HFFc6 (cell line): ENCODE measurements around the gene F2. TPM values are rescaled to one million over a fixed set of nuclear protein-coding genes. Genes with fewer than 3 reads are reported as not detected.

Source experiments
- DNase-seq: peaks from one replicate; pipeline ENCODE4 v3.0.0-alpha.2; 2018
- H3K27ac Mint-ChIP-seq: 2 replicates; pipeline ENCODE4 v1.8.0; 2020; ENCODE audit warnings: mild to moderate bottlenecking, mixed read lengths
- H3K27me3 Mint-ChIP-seq: 2 replicates; pipeline ENCODE4 v1.8.0; 2021; ENCODE audit warnings: mild to moderate bottlenecking, moderate library complexity, mixed read lengths; ENCODE audit not compliant: insufficient read depth
- H3K36me3 Mint-ChIP-seq: 2 replicates; pipeline ENCODE4 v1.8.0; 2021; ENCODE audit warnings: low read depth, mixed read lengths
- H3K4me1 Mint-ChIP-seq: 2 replicates; pipeline ENCODE4 v1.8.0; 2020; ENCODE audit warnings: low read depth, mixed read lengths
- H3K4me3 Mint-ChIP-seq: 2 replicates; pipeline ENCODE4 v1.8.0; 2020; ENCODE audit warnings: mild to moderate bottlenecking, moderate library complexity, mixed read lengths
- H3K9me3 Mint-ChIP-seq: 2 replicates; pipeline ENCODE4 v1.8.0; 2020; ENCODE audit warnings: mild to moderate bottlenecking, mixed read lengths
- CTCF ChIP-seq: fragments of 200-600 bp; sonication (generic); IDR thresholded peaks from 2 replicates; pipeline ENCODE4 v1.5.0; 2021; ENCODE audit warnings: antibody characterized with exemption, mild to moderate bottlenecking
- microRNA-seq: library from miRNA; unstranded; fragments of <30 nt; microRNA quantifications from one replicate; pipeline ENCODE4, GENCODE V29; 2019
- total RNA-seq, 6 experiments: library from RNA; stranded (reverse); fragmentation: NEBNext Ultra II Directional; extraction: Animal tissue kit (Norgen Biotek cat#: 25700); gene quantifications; 2 replicates in 1 of 6; 3 replicates in 5 of 6; pipeline ENCODE4 v1.2.3, GENCODE V29; 2021

The F2 gene
- total RNA-seq, 6 experiments from 2014 or later, result not detected

- Mint-ChIP-seq H3K27me3 (peaks cover 2% of the 10 kb centered on the region; the same call in 1 of the 2 replicates), H3K4me3 (no peak overlapping the region), H3K27ac (no peak overlapping the region), H3K4me1 (no peaks in the 10 kb centered on the region), H3K9me3 (no peaks in the 10 kb centered on the region), H3K36me3 (peaks cover 30% of the 10 kb centered on the region)
- TF ChIP-seq CTCF, result no peak
- DNase-seq, result no peak
Measured at GRCh38 chr11:46766656-46767055, 47.6 kb downstream of the F2 start.

GRCh38 chr11:46769636-46770221, 50.7 kb downstream of the F2 start:
- no peaks in the 10 kb centered on the region for H3K9me3 Mint-ChIP-seq
- peaks cover 11% of the 10 kb centered on the region for H3K4me1 Mint-ChIP-seq
- no peak for TF ChIP-seq CTCF
- no peak for DNase-seq
- no peak overlapping the region for H3K27ac Mint-ChIP-seq
- H3K4me3 Mint-ChIP-seq, result no peak overlapping the region
- peaks cover 2% of the 10 kb centered on the region; the same call in 1 of the 2 replicates for H3K27me3 Mint-ChIP-seq
- H3K36me3 Mint-ChIP-seq, result peaks cover 22% of the 10 kb centered on the region

GRCh38 chr11:46776878-46777277, 57.9 kb downstream of the F2 start:
- peaks cover 11% of the 10 kb centered on the region for H3K4me1 Mint-ChIP-seq
- H3K27ac Mint-ChIP-seq, result no peak overlapping the region
- DNase-seq, result no peak
- H3K36me3 Mint-ChIP-seq, result peaks cover 45% of the 10 kb centered on the region
- no peak overlapping the region for H3K4me3 Mint-ChIP-seq
- no peaks in the 10 kb centered on the region for H3K9me3 Mint-ChIP-seq
- no peak for TF ChIP-seq CTCF
- no peaks in the 10 kb centered on the region; the same call in 1 of the 2 replicates for H3K27me3 Mint-ChIP-seq

GRCh38 chr11:46778416-46778815, 59.4 kb downstream of the F2 start:
- TF ChIP-seq CTCF, result no peak
- H3K27me3 Mint-ChIP-seq, result no peaks in the 10 kb centered on the region; the same call in 1 of the 2 replicates

More at GRCh38 chr11:46778416-46778815, 59.4 kb downstream of the F2 start:
- H3K36me3 Mint-ChIP-seq, result peaks cover 49% of the 10 kb centered on the region
- H3K27ac Mint-ChIP-seq, result no peak overlapping the region
- H3K4me3 Mint-ChIP-seq, result no peak overlapping the region
- DNase-seq, result no peak
- no peaks in the 10 kb centered on the region for H3K9me3 Mint-ChIP-seq
- peaks cover 11% of the 10 kb centered on the region for H3K4me1 Mint-ChIP-seq

Small RNAs within 50 kb of the gene (microRNA-seq; reads per million reads assigned to microRNA genes)
- not detected for gene MIR5582

Other genes with a start within 250 kb of the F2 start
- gene AMBRA1, start 125.2 kb upstream of the F2 start, total RNA-seq, result 10 to 100 TPM; 23.2 to 25.9 (median 24.4) TPM
- gene HARBI1, start 102.0 kb upstream of the F2 start, total RNA-seq, result 1 to 10 TPM; 3.8 to 5.2 (median 4.7) TPM
- gene ATG13, start 101.7 kb upstream of the F2 start, total RNA-seq, result 10 to 100 TPM; 64.2 to 94.0 (median 85.3) TPM
- 100 to 1,000 TPM; 107 to 134 (median 110) TPM for gene ARHGAP1, start 18.6 kb upstream of the F2 start, total RNA-seq
- gene ZNF408, start 18.2 kb upstream of the F2 start, total RNA-seq, result 10 to 100 TPM in 1 of 6 experiments, 1 to 10 TPM in 5; 7.6 to 12.3 (median 9.0) TPM
- 100 to 1,000 TPM in 5 of 6 experiments, 10 to 100 TPM in 1; 87.8 to 125 (median 116) TPM for gene CKAP5, start 127.1 kb downstream of the F2 start, total RNA-seq
- 1 to 10 TPM; 1.4 to 2.1 (median 1.8) TPM for gene LRP4, start 199.3 kb downstream of the F2 start, total RNA-seq
- 10 to 100 TPM; 19.4 to 29.2 (median 27.1) TPM for gene CSTPP1, start 217.5 kb downstream of the F2 start, total RNA-seq